Upper lobe of left lung (tissue), 4 donors: ENCODE results near the gene COPS7A.

Source experiments
- EP300 ChIP-seq, 4 donors: sonication (generic); formaldehyde crosslinking; IDR thresholded peaks; one replicate each; pipeline ENCODE4 v1.5.1; 2017; ENCODE audit warnings: antibody characterized with exemption in 4 of 4, control low read depth in 2 of 4
- POLR2A ChIP-seq, 4 donors: fragments of 450-650 bp; IDR thresholded peaks; one replicate each; pipeline ENCODE4 v1.5.1; 2016 to 2017; ENCODE audit warnings: antibody characterized with exemption in 4 of 4, mild to moderate bottlenecking in 2 of 4

- TF ChIP-seq EP300 (IDR thresholded peaks at IDR 0.05) (no peak), POLR2A (IDR thresholded peaks at IDR 0.05) (no peak)
Observed at GRCh38 chr12:6734506-6735387, 10.9 kb downstream of the COPS7A start.
